ENCODE measurements around the gene SLC2A11. TPM values are rescaled to one million over a fixed set of nuclear protein-coding genes. Genes with fewer than 3 reads are reported as not detected.

SLC2A11 gene
- total and polyA plus RNA-seq, 9 donors = 13.7 to 25.3 (median 16.8) TPM

- TF ChIP-seq EP300 (IDR thresholded peaks at IDR 0.05) (no peak), POLR2A (IDR thresholded peaks at IDR 0.05) (no peak), CTCF (IDR thresholded peaks at IDR 0.05) (no peak)
- Histone ChIP-seq H3K4me1 (ENCODE audit: insufficient read depth) (no peaks in the 10 kb centered on the region), H3K4me3 (no peak overlapping the region), H3K27ac (no peak overlapping the region), H3K27me3 (no peaks in the 10 kb centered on the region), H3K36me3 (no peaks in the 10 kb centered on the region), H3K9me3 (no peaks in the 10 kb centered on the region)
- no peak for DNase-seq
- intact Hi-C loops (cut with DNase I) = no loop called here
- 77 to 85% (median 85%) methylated on average over 14 to 18 of the region's 18 CpGs for WGBS, 3 donors
Measured at GRCh38 chr22:23816156-23816976, 41.3 kb upstream of the SLC2A11 start.

- H3K36me3 ChIP-seq = no peaks in the 10 kb centered on the region
- intact Hi-C loops (cut with DNase I) = no loop called here
- TF ChIP-seq CTCF (IDR thresholded peaks at IDR 0.05) (no peak), POLR2A (IDR thresholded peaks at IDR 0.05) (no peak), EP300 (IDR thresholded peaks at IDR 0.05) (no peak)
- DNase-seq = no peak
- H3K4me3 ChIP-seq = no peak overlapping the region
- WGBS, 3 donors = 93 to 96% (median 95%) methylated on average over 6 of the region's 6 CpGs
- no peaks in the 10 kb centered on the region for H3K27me3 ChIP-seq
- H3K4me1 ChIP-seq (ENCODE audit: insufficient read depth) = no peaks in the 10 kb centered on the region
- H3K27ac ChIP-seq = no peak overlapping the region
- H3K9me3 ChIP-seq = no peaks in the 10 kb centered on the region
Measured at GRCh38 chr22:23817146-23817545, 40.5 kb upstream of the SLC2A11 start.

GRCh38 chr22:23818541-23818940 is 39.1 kb upstream of the SLC2A11 start:
- Histone ChIP-seq H3K36me3 (no peaks in the 10 kb centered on the region), H3K9me3 (no peaks in the 10 kb centered on the region), H3K4me3 (no peak overlapping the region), H3K4me1 (ENCODE audit: insufficient read depth) (peaks cover 2% of the 10 kb centered on the region), H3K27ac (no peak overlapping the region), H3K27me3 (no peaks in the 10 kb centered on the region)
- no peak for DNase-seq
- TF ChIP-seq POLR2A (IDR thresholded peaks at IDR 0.05) (no peak), EP300 (IDR thresholded peaks at IDR 0.05) (no peak), CTCF (IDR thresholded peaks at IDR 0.05) (no peak)
- intact Hi-C loops (cut with DNase I) = no loop called here
- WGBS, 3 donors = 83 to 96% (median 88%) methylated on average over 2 of the region's 2 CpGs

GRCh38 chr22:23820748-23821211 is 36.9 kb upstream of the SLC2A11 start:
- H3K4me1 ChIP-seq (ENCODE audit: insufficient read depth) = peaks cover 2% of the 10 kb centered on the region
- no peaks in the 10 kb centered on the region for H3K36me3 ChIP-seq
- H3K4me3 ChIP-seq = no peak overlapping the region
- H3K27me3 ChIP-seq = no peaks in the 10 kb centered on the region
- no peak overlapping the region for H3K27ac ChIP-seq
- TF ChIP-seq POLR2A (IDR thresholded peaks at IDR 0.05) (no peak), EP300 (IDR thresholded peaks at IDR 0.05) (no peak), CTCF (IDR thresholded peaks at IDR 0.05) (no peak)
- no peak for DNase-seq
- intact Hi-C loops (cut with DNase I) = no loop called here
- no peaks in the 10 kb centered on the region for H3K9me3 ChIP-seq
- WGBS, 3 donors = 27 to 37% (median 35%) methylated on average over 4 of the region's 4 CpGs
